CD4-positive, alpha-beta memory T cell (primary cell): ENCODE results near the gene PACRG. TPM values are rescaled to one million over a fixed set of nuclear protein-coding genes. Genes with fewer than 3 reads are reported as not detected.

Experiments used
- CTCF ChIA-PET: fragments of 350-600 bp; sonication (Branson Sonifier 250); formaldehyde crosslinking; loops from one replicate; lab custom pipeline; 2021; ENCODE audit warnings: inconsistent platforms; ENCODE audit not compliant: partially characterized antibody; lab: Charles Lee
- POLR2A ChIA-PET: fragments of 350-600 bp; sonication (Branson Sonifier 250); formaldehyde crosslinking; loops from one replicate; lab custom pipeline; 2021; ENCODE audit not compliant: partially characterized antibody; lab: Charles Lee
- DNase-seq, 5 donors: peaks; one replicate each; pipeline versions ENCODE4 v3.0.0 to v3.0.0-alpha.2; 2020 to 2022; ENCODE audit warnings: mixed read lengths in 1 of 5
- H3K27ac ChIP-seq: one replicate; pipeline ENCODE4 v1.7.0; 2013; ENCODE audit warnings: low read depth, low read length
- H3K27me3 ChIP-seq: 2 replicates; pipeline ENCODE4 v1.7.0; 2013; ENCODE audit warnings: mild to moderate bottlenecking, low read length, moderate library complexity; ENCODE audit not compliant: insufficient read depth
- H3K36me3 ChIP-seq: 2 replicates; pipeline ENCODE4 v1.7.0; 2013; ENCODE audit warnings: mild to moderate bottlenecking, low read length, moderate library complexity; ENCODE audit not compliant: insufficient read depth
- H3K4me1 ChIP-seq: 2 replicates; pipeline ENCODE4 v1.7.0; 2013; ENCODE audit warnings: mild to moderate bottlenecking, low read length, moderate library complexity; ENCODE audit not compliant: insufficient read depth
- H3K4me3 ChIP-seq, 2 donors: one replicate each; pipeline ENCODE4 v1.7.0; 2013; ENCODE audit warnings: low read length in 2 of 2, mild to moderate bottlenecking in 1 of 2
- H3K9me3 ChIP-seq, 2 donors: one replicate each; pipeline ENCODE4 v1.7.0; 2013; ENCODE audit warnings: low read length in 2 of 2, control low read depth in 1 of 2; ENCODE audit not compliant: control insufficient read depth in 1 of 2
- H3K27ac Mint-ChIP-seq, 7 donors: one replicate each; pipeline ENCODE4 v1.8.0; 2020 to 2021; ENCODE audit warnings: mixed read lengths in 7 of 7, mild to moderate bottlenecking in 6 of 7, inconsistent platforms in 3 of 7, moderate library complexity in 3 of 7
- H3K27me3 Mint-ChIP-seq, 2 donors: one replicate each; pipeline ENCODE4 v1.8.0; 2020 to 2021; ENCODE audit warnings: mixed read lengths in 2 of 2
- H3K36me3 Mint-ChIP-seq, 2 donors: one replicate each; pipeline ENCODE4 v1.8.0; 2020 to 2021; ENCODE audit warnings: mixed read lengths in 2 of 2, inconsistent platforms in 1 of 2, mild to moderate bottlenecking in 1 of 2
- H3K4me1 Mint-ChIP-seq, 4 donors: one replicate each; pipeline ENCODE4 v1.8.0; 2020 to 2021; ENCODE audit warnings: mixed read lengths in 4 of 4, mild to moderate bottlenecking in 1 of 4
- H3K4me3 Mint-ChIP-seq, 8 donors: one replicate each; pipeline ENCODE4 v1.8.0; 2020 to 2021; ENCODE audit warnings: mixed read lengths in 8 of 8, mild to moderate bottlenecking in 7 of 8, moderate library complexity in 6 of 8, inconsistent platforms in 3 of 8
- H3K9me3 Mint-ChIP-seq, 8 donors: one replicate each; pipeline ENCODE4 v1.8.0; 2020 to 2021; ENCODE audit warnings: mixed read lengths in 8 of 8, mild to moderate bottlenecking in 5 of 8, inconsistent platforms in 3 of 8, moderate library complexity in 1 of 8
- intact Hi-C: fragments of 100-400 bp; cut with micrococcal nuclease; formaldehyde crosslinking; loops from one replicate; pipeline ENCODE4 v1.15.1; 2023
- polyA plus RNA-seq, 2 donors: library from polyadenylated mRNA; unstranded; fragments of 300-500 nt; fragmentation: Illumina TruSeq; gene quantifications; one replicate each; pipeline ENCODE4 v1.2.3, GENCODE V29; 2021
- total RNA-seq, 2 experiments: library from RNA; stranded (reverse); gene quantifications; one replicate each; pipeline ENCODE4 v1.2.3, GENCODE V29; 2021

Gene PACRG
- total and polyA plus RNA-seq, 4 experiments from 2014 or later, result 0.21 to 1.5 (median 0.81) TPM; not detected in 1

DNA sequence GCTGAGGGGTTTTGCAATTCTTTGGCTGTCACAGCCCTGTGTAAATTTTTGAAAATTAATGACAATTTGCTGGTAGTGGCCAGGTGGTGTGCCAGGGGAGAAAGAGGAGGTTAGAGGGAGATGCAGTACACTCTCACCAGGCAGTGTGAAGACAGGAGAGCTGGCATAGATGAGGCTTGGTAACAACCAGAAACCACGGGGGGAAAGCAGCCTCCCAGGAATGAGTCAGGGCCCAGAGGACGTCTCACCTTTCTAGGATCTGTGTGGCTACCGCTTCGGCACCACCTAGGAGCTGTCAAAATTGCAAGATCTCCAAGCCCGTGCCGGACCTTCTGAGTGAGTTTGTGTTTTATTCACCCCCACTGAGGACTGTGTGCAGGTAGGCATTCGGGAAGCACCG, 171.4 kb downstream of the PACRG start:
- Mint-ChIP-seq H3K27me3 (peaks cover 0 to 2% of the 10 kb centered on the region in 2 donors), H3K4me3 (no peak overlapping the region), H3K9me3 (peaks cover 0 to 10% (median 3%) of the 10 kb centered on the region in 8 donors), H3K36me3 (no peaks in the 10 kb centered on the region), H3K4me1 (no peaks in the 10 kb centered on the region), H3K27ac (no peak overlapping the region)
- DNase-seq, result no peak
- Histone ChIP-seq H3K36me3 (no peaks in the 10 kb centered on the region), H3K9me3 (no peaks in the 10 kb centered on the region), H3K27ac (no peak overlapping the region), H3K4me3 (no peak overlapping the region), H3K27me3 (no peaks in the 10 kb centered on the region), H3K4me1 (no peaks in the 10 kb centered on the region)
- ChIA-PET POLR2A (no interaction called here), CTCF (no interaction called here)
- intact Hi-C loops, result no loop called here

DNA sequence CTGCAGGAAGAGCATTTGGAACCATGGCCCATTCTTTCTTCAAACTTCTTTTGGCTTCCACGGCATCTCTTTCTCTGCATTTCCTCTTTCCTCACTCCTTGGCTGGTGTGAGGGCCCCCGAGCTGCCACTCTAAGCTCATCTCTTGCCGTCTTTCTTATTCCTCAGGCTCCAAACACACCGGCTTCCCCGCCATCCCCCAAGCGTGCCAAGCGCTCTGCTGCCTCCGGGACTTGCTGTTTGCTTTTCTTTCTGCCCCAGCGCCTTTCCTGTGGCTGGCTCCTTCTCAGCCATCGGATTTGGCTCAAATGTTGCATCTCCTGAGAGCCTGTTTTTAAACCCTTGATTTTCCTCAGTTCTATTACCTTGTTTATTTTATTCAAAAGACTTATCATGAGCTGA, 172.7 kb downstream of the PACRG start:
- ChIA-PET POLR2A (no interaction called here), CTCF (no interaction called here)
- Mint-ChIP-seq H3K27ac (peak overlapping the region in 1 of 7 donors; percentile 65), H3K4me3 (no peak overlapping the region), H3K36me3 (no peaks in the 10 kb centered on the region), H3K4me1 (no peaks in the 10 kb centered on the region), H3K9me3 (peaks cover 0 to 10% (median 3%) of the 10 kb centered on the region in 8 donors), H3K27me3 (peaks cover 0 to 3% of the 10 kb centered on the region in 2 donors)
- no peak overlapping the region for H3K4me3 ChIP-seq
- intact Hi-C loops, result no loop called here
- no peak for DNase-seq
- H3K36me3 ChIP-seq, result no peaks in the 10 kb centered on the region
- H3K4me1 ChIP-seq, result no peaks in the 10 kb centered on the region
- no peaks in the 10 kb centered on the region for H3K27me3 ChIP-seq
- no peaks in the 10 kb centered on the region for H3K9me3 ChIP-seq
- no peak overlapping the region for H3K27ac ChIP-seq

DNA sequence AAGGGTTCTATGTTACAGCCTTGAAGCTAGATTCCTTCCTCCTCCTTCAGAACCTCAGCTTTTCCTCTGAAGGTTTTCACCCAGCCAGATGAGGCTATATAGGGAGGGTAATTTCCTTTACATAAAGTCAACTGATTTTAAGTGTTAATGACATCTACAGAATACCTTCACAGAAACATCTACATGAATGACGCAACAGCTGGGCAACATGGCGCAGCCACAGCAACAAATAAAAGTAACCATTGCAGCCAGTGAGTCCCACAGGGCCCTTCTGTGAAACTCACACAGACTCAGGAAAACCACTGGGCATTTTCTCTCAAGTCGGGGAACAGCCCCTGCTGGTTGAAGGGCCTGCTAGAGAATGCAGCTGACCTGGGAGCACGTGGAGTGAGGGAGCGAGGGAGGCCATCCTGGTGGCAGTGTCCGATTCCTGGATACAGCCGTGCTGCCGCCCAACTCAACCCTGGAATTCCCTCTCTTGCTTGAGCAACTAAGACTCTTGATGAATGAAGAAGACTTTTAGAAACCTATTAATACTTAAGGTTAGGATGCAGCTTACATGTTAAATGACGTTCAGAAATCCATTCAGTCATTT, 176.4 kb downstream of the PACRG start:
- Mint-ChIP-seq H3K36me3 (no peaks in the 10 kb centered on the region), H3K27me3 (peaks cover 2% of the 10 kb centered on the region in 2 donors), H3K27ac (no peak overlapping the region), H3K4me1 (no peaks in the 10 kb centered on the region), H3K9me3 (peaks cover 0 to 11% (median 3%) of the 10 kb centered on the region in 8 donors), H3K4me3 (no peak overlapping the region)
- no peak for DNase-seq
- intact Hi-C loops, result no loop called here
- Histone ChIP-seq H3K4me1 (no peaks in the 10 kb centered on the region), H3K9me3 (no peaks in the 10 kb centered on the region), H3K36me3 (no peaks in the 10 kb centered on the region), H3K27ac (no peak overlapping the region), H3K27me3 (no peaks in the 10 kb centered on the region), H3K4me3 (no peak overlapping the region)
- ChIA-PET POLR2A (no interaction called here), CTCF (no interaction called here)

DNA sequence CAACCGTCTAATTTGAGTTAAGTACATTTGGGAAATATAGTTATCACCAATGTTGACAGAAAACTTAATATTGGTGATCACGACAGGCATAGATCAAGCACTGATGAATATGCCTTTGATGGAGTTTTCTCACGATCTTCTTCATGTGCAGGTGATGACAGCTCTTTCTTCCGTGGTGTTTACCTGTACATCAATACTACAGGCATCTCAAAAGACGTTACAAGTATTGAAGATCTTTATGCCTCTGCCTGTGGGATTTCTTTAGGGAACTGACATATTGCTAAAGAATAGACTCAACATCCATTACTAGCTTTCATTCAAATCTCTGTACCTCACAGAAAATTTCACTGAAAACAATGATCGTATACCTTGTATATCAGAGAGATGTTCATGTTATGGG, 178.7 kb downstream of the PACRG start:
- Mint-ChIP-seq H3K27me3 (peaks cover 2% of the 10 kb centered on the region in 2 donors), H3K4me1 (no peaks in the 10 kb centered on the region), H3K27ac (no peak overlapping the region), H3K9me3 (peaks cover 0 to 11% (median 0%) of the 10 kb centered on the region in 8 donors), H3K36me3 (no peaks in the 10 kb centered on the region), H3K4me3 (no peak overlapping the region)
- DNase-seq, result no peak
- H3K4me3 ChIP-seq, result no peak overlapping the region
- intact Hi-C loops, result no loop called here
- H3K4me1 ChIP-seq, result no peaks in the 10 kb centered on the region
- ChIA-PET POLR2A (no interaction called here), CTCF (no interaction called here)
- H3K27me3 ChIP-seq, result no peaks in the 10 kb centered on the region
- H3K36me3 ChIP-seq, result no peaks in the 10 kb centered on the region
- no peaks in the 10 kb centered on the region for H3K9me3 ChIP-seq
- no peak overlapping the region for H3K27ac ChIP-seq

DNA sequence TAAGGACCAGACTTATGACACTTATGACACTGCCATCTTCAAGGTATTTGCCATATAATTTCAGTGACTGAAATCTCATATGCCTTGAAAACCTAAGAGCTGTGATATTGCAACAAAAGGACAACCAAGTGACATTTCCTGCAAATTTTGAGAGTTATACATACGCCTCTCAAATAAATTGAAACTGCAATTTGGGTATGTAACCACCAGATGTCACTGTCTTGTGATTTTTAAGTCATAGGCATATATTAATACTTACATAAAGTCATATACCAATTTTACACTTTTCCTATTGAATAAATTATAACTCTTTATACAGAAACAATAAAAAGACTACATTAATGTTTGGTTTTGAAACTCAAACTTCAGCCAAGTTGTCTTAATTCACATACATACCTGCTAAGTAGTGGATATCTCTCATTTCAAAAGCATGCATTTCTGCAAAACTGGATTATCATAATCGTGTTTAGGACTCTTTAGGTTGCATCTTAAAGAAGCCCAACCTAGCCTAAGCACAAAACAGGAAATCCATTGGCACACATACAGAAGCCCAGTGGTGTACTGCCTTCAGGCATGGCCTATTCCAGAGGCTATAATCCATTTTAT, 180.2 kb downstream of the PACRG start:
- intact Hi-C loops, result no loop called here
- ChIA-PET CTCF (interaction anchor here (1.6 kb wide), 1 partner anchor 9 kb away, joined by 3 read pairs; no protein-coding TSS in a partner anchor), POLR2A (no interaction called here)
- Histone ChIP-seq H3K27ac (no peak overlapping the region), H3K27me3 (no peaks in the 10 kb centered on the region), H3K36me3 (no peaks in the 10 kb centered on the region), H3K9me3 (no peaks in the 10 kb centered on the region), H3K4me3 (no peak overlapping the region), H3K4me1 (no peaks in the 10 kb centered on the region)
- H3K4me3 Mint-ChIP-seq, result no peak overlapping the region
- no peak for DNase-seq
- no peak overlapping the region for H3K27ac Mint-ChIP-seq
- H3K4me1 Mint-ChIP-seq, result no peaks in the 10 kb centered on the region
- no peaks in the 10 kb centered on the region for H3K36me3 Mint-ChIP-seq
- peaks cover 0 to 11% (median 0%) of the 10 kb centered on the region in 8 donors for H3K9me3 Mint-ChIP-seq
- H3K27me3 Mint-ChIP-seq, result peaks cover 2% of the 10 kb centered on the region in 2 donors

DNA sequence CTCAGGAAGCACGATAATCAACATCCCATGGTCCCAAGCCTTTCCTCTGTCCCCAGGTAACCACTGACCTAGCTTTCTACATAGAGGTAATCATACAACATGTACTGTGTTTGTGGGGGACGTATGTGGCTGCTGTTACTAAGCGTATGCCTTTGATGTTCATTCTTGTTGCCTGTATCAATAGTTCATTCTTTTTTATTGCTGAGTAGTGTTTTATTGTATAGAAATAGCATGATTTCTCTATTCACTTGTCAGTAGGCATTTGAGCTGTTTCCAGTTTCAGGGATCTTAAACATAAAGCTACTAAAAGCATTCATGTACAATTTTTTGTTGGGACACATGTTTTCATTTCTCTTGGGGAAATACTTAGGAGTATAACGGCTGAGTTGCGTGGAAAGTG, 185.4 kb downstream of the PACRG start:
- Mint-ChIP-seq H3K4me1 (no peaks in the 10 kb centered on the region), H3K4me3 (no peak overlapping the region), H3K27me3 (no peaks in the 10 kb centered on the region), H3K27ac (no peak overlapping the region), H3K9me3 (peaks cover 0 to 5% (median 2%) of the 10 kb centered on the region in 8 donors), H3K36me3 (no peaks in the 10 kb centered on the region)
- Histone ChIP-seq H3K4me3 (no peak overlapping the region), H3K4me1 (no peaks in the 10 kb centered on the region), H3K9me3 (no peaks in the 10 kb centered on the region), H3K27ac (no peak overlapping the region), H3K27me3 (no peaks in the 10 kb centered on the region), H3K36me3 (no peaks in the 10 kb centered on the region)
- no peak for DNase-seq
- intact Hi-C loops, result no loop called here
- CTCF ChIA-PET, result interaction anchor here (1.0 kb wide), 1 partner anchor 8 kb away, joined by 3 read pairs; no protein-coding TSS in a partner anchor
- POLR2A ChIA-PET, result no interaction called here

DNA sequence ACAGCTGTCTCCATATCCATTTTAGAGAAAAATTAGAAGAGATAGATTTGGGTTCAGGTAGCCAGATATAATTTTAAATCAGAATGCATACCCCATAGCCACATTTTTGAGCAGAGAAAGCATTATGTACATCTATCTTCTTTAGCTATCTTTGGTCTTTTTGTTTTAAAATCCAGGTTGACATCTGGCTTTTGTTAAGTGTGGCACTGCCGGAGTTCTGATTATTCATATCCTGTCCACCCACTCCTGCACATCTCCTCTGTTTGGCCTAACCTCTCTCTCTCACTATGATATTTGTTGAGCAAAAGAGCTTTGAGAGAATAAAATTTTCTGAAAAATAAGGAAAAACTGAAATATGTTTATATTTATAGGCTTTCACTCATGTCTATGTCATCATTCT, 189.7 kb downstream of the PACRG start:
- Histone ChIP-seq H3K9me3 (no peaks in the 10 kb centered on the region), H3K27me3 (no peaks in the 10 kb centered on the region), H3K36me3 (no peaks in the 10 kb centered on the region), H3K4me1 (no peaks in the 10 kb centered on the region), H3K4me3 (no peak overlapping the region), H3K27ac (no peak overlapping the region)
- intact Hi-C loops, result no loop called here
- ChIA-PET CTCF (interaction anchor here (1.0 kb wide), 1 partner anchor 9 kb away, joined by 3 read pairs; no protein-coding TSS in a partner anchor), POLR2A (no interaction called here)
- Mint-ChIP-seq H3K27ac (no peak overlapping the region), H3K27me3 (peaks cover 0 to 1% of the 10 kb centered on the region in 2 donors), H3K4me3 (no peak overlapping the region), H3K36me3 (no peaks in the 10 kb centered on the region), H3K4me1 (no peaks in the 10 kb centered on the region), H3K9me3 (peaks cover 0 to 7% (median 3%) of the 10 kb centered on the region in 8 donors)
- DNase-seq, result no peak
